Vagina (tissue), 2 donors: ENCODE data around the gene MRPL55. TPM values are rescaled to one million over a fixed set of nuclear protein-coding genes. Genes with fewer than 3 reads are reported as not detected.

Experiments
- DNase-seq, 2 donors: peaks; one replicate each; pipeline ENCODE4 v3.0.0-alpha.2; 2017; ENCODE audit errors: extremely low spot score in 2 of 2
- H3K27ac ChIP-seq: fragments of 200-600 bp; sonication (generic); one replicate; pipeline ENCODE4 v1.5.1; 2019
- H3K27me3 ChIP-seq: fragments of 200-600 bp; sonication (generic); one replicate; pipeline ENCODE4 v1.5.1; 2019
- H3K36me3 ChIP-seq, 2 donors: fragments of 200-600 bp; sonication (generic); one replicate each; pipeline ENCODE4 v1.5.1; 2017 to 2019
- H3K4me1 ChIP-seq: fragments of 200-600 bp; sonication (generic); one replicate; pipeline ENCODE4 v1.5.1; 2019
- H3K4me3 ChIP-seq, 2 donors: fragments of 200-600 bp; sonication (generic); 1 replicate in 1 of 2; 2 replicates in 1 of 2; pipeline ENCODE4 v1.5.1; 2016 to 2019
- H3K9me3 ChIP-seq: fragments of 200-600 bp; sonication (generic); one replicate; pipeline ENCODE4 v1.5.1; 2019
- CTCF ChIP-seq, 3 experiments: fragments of 450-650 bp in 2 of 3; fragments of 200-600 bp in 1 of 3; sonication (generic) in 1 of 3; IDR thresholded peaks; one replicate each; pipeline ENCODE4 v1.5.1; 2017 to 2019; ENCODE audit warnings: antibody characterized with exemption in 3 of 3, mild to moderate bottlenecking in 2 of 3, moderate library complexity in 2 of 3
- POLR2A ChIP-seq, 2 donors: fragments of 450-650 bp; IDR thresholded peaks; one replicate each; pipeline ENCODE4 v1.6.1; 2017; ENCODE audit warnings: antibody characterized with exemption in 2 of 2, mild to moderate bottlenecking in 2 of 2, moderate library complexity in 2 of 2
- POLR2AphosphoS5 ChIP-seq, 2 donors: sonication (generic); formaldehyde crosslinking; IDR thresholded peaks; one replicate each; pipeline ENCODE4 v1.9.0; 2017; ENCODE audit warnings: antibody characterized with exemption in 2 of 2, mild to moderate bottlenecking in 2 of 2, low read depth in 1 of 2; ENCODE audit not compliant: insufficient read depth in 1 of 2
- intact Hi-C: fragments of 100-400 bp; cut with DNase I; formaldehyde crosslinking; loops from one replicate; pipeline ENCODE4 v1.15.1; 2023
- total RNA-seq: library from RNA; depleted of rRNA; stranded (reverse); fragments of >200 nt; gene quantifications from one replicate; pipeline ENCODE4 v1.2.3, GENCODE V29; 2016

Gene MRPL55
- total RNA-seq, 1 donor from 2014 or later: 73.7 TPM

GRCh38 chr1:228082918-228083870, 25.9 kb downstream of the MRPL55 start:
- intact Hi-C loops: loop anchor here (10.0 kb wide), 2 partner anchors 82 to 348 kb away; partner anchors contain the start of genes IBA57, JMJD4 and SNAP47
- TF ChIP-seq CTCF (IDR thresholded peaks at IDR 0.05) (no peak), POLR2AphosphoS5 (IDR thresholded peaks at IDR 0.05; ENCODE audit: insufficient read depth in 1 of 2, low read depth in 1 of 2) (peak in 1 of 2 donors; percentile 36), POLR2A (IDR thresholded peaks at IDR 0.05) (no peak)
- H3K4me1 ChIP-seq: peaks cover 68% of the 10 kb centered on the region
- H3K27me3 ChIP-seq: no peaks in the 10 kb centered on the region
- no peak for DNase-seq
- peak overlapping the region; percentile 91 to 99 for H3K4me3 ChIP-seq
- H3K27ac ChIP-seq: peak overlapping the region; percentile 100
- H3K9me3 ChIP-seq: no peaks in the 10 kb centered on the region
- no peaks in the 10 kb centered on the region for H3K36me3 ChIP-seq

GRCh38 chr1:228082214-228082917, 26.7 kb downstream of the MRPL55 start, which contains the start of gene ARF1:
Gene ARF1 (plus strand): TSS chr1:228082708. CDS start chr1:228097115, 14,407 bp downstream.
- TF ChIP-seq POLR2A (IDR thresholded peaks at IDR 0.05) (peak in 1 of 2 donors; percentile 92), CTCF (IDR thresholded peaks at IDR 0.05) (peak in 1 of 3 experiments; percentile 7), POLR2AphosphoS5 (IDR thresholded peaks at IDR 0.05; ENCODE audit: insufficient read depth in 1 of 2, low read depth in 1 of 2) (peak; percentile 43 to 87)
- peak within 1 kb of the TSS; percentile 100 for H3K27ac ChIP-seq
- intact Hi-C loops: loop anchor here (10.0 kb wide), 2 partner anchors 82 to 348 kb away; partner anchors contain the start of genes IBA57, JMJD4 and SNAP47
- H3K27me3 ChIP-seq: no peaks in the 10 kb centered on the region
- DNase-seq: no peak
- H3K9me3 ChIP-seq: no peaks in the 10 kb centered on the region
- H3K4me3 ChIP-seq: peak within 1 kb of the TSS; percentile 91 to 99
- no peaks in the 10 kb centered on the region for H3K36me3 ChIP-seq
- H3K4me1 ChIP-seq: peaks cover 60% of the 10 kb centered on the region

DNA sequence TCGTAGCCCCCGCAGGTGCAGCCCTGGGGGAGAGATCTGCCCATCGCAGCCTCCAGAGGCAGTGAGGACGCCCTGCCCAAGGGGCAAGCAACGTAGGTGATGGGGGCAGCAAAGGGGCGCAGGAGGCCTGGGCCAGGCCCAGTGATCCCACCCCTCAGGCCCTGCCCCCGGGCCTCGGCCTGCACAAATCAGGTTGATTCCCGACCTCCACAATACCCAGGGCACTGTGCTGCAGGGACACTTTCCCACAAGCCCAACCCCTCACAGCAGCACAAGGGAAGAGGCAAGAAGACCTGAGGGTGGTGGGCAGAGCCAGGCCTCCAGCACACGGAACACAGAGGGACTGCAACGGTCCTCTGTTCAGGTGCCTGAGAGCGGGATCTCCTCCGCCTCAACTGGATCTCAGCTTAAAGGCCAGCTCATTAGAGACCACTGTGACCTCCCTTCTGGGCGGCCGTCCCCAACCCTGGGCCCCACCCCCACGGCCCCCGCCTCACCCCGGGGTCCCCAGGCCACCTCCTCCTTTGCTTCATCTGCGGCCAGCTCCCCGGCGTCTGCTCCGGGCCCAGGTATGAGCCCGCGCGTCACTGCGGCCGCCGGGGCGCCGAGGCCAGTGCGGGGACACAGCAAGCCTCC, 27.4 kb downstream of the MRPL55 start:
- intact Hi-C loops: loop anchor here (10.0 kb wide), 2 partner anchors 83 to 347 kb away; partner anchors contain the start of genes IBA57, JMJD4 and SNAP47
- TF ChIP-seq POLR2AphosphoS5 (IDR thresholded peaks at IDR 0.05; ENCODE audit: insufficient read depth in 1 of 2, low read depth in 1 of 2): no peak
- no peak for TF ChIP-seq POLR2A (IDR thresholded peaks at IDR 0.05)
- no peak for TF ChIP-seq CTCF (IDR thresholded peaks at IDR 0.05)
- Histone ChIP-seq H3K9me3 (no peaks in the 10 kb centered on the region), H3K36me3 (no peaks in the 10 kb centered on the region), H3K4me3 (peak overlapping the region; percentile 91 to 99), H3K27ac (peak overlapping the region; percentile 100), H3K27me3 (no peaks in the 10 kb centered on the region), H3K4me1 (peaks cover 53% of the 10 kb centered on the region)
- no peak for DNase-seq

DNA sequence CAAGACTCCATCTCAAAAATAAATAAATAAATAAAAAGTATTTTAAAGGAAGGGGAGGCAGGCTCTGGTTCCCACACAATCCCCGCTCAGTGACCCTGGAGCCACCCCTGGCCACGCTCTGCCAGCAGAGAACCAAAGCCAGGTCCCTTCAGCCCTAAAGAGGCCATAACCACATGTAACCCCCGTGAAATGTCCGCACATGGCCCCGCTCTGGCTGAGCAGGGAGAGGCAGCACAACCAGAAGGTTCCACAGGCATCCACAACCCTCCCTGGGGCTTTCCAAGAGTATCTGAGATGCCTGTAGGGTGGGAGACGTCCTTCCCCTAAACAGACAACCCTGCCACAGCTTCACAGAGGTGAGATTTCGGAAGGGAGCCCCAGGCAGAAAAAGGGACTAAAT, 28.0 kb downstream of the MRPL55 start:
- Histone ChIP-seq H3K27ac (peak overlapping the region; percentile 100), H3K4me3 (peak overlapping the region; percentile 91 to 99), H3K36me3 (no peaks in the 10 kb centered on the region), H3K9me3 (no peaks in the 10 kb centered on the region), H3K27me3 (no peaks in the 10 kb centered on the region), H3K4me1 (peaks cover 48% of the 10 kb centered on the region)
- intact Hi-C loops: loop anchor here (10.0 kb wide), 2 partner anchors 84 to 346 kb away; partner anchors contain the start of genes IBA57, JMJD4 and SNAP47
- no peak for DNase-seq
- TF ChIP-seq POLR2AphosphoS5 (IDR thresholded peaks at IDR 0.05; ENCODE audit: insufficient read depth in 1 of 2, low read depth in 1 of 2): no peak
- TF ChIP-seq POLR2A (IDR thresholded peaks at IDR 0.05): no peak
- TF ChIP-seq CTCF (IDR thresholded peaks at IDR 0.05): no peak
